ENCODE data around the gene RTP5.

RTP5 gene

GRCh38 chr2:241843321-241844065 is 26.0 kb upstream of the RTP5 start:
- DNase-seq (ENCODE audit: low spot score) = no peak

- no peak for DNase-seq (ENCODE audit: low spot score)
Observed at GRCh38 chr2:241844066-241844728, 25.3 kb upstream of the RTP5 start.

- no peak for DNase-seq (ENCODE audit: low spot score)
Observed at GRCh38 chr2:241844831-241845578, 24.5 kb upstream of the RTP5 start.

GRCh38 chr2:241846406-241846805 is 23.1 kb upstream of the RTP5 start:
- no peak for DNase-seq (ENCODE audit: low spot score)

GRCh38 chr2:241848761-241849615 is 20.5 kb upstream of the RTP5 start:
- no peak for DNase-seq (ENCODE audit: low spot score)

GRCh38 chr2:241849616-241850543 is 19.6 kb upstream of the RTP5 start:
- no peak for DNase-seq (ENCODE audit: low spot score)

GRCh38 chr2:241850544-241851324 is 18.8 kb upstream of the RTP5 start:
- no peak for DNase-seq (ENCODE audit: low spot score)

GRCh38 chr2:241851325-241852115 is 18.0 kb upstream of the RTP5 start:
- DNase-seq (ENCODE audit: low spot score) = no peak

- DNase-seq (ENCODE audit: low spot score) = no peak
Observed at GRCh38 chr2:241852116-241852980, 17.2 kb upstream of the RTP5 start.

- DNase-seq (ENCODE audit: low spot score) = no peak
Observed at GRCh38 chr2:241852981-241853631, 16.4 kb upstream of the RTP5 start.

- no peak for DNase-seq (ENCODE audit: low spot score)
Observed at GRCh38 chr2:241853651-241854341, 15.7 kb upstream of the RTP5 start.

GRCh38 chr2:241854342-241855244 is 14.9 kb upstream of the RTP5 start:
- DNase-seq (ENCODE audit: low spot score) = no peak

- no peak for DNase-seq (ENCODE audit: low spot score)
Observed at GRCh38 chr2:241855245-241855887, 14.2 kb upstream of the RTP5 start.

GRCh38 chr2:241855888-241856422 is 13.6 kb upstream of the RTP5 start:
- no peak for DNase-seq (ENCODE audit: low spot score)

- no peak for DNase-seq (ENCODE audit: low spot score)
Observed at GRCh38 chr2:241857041-241857541, 12.4 kb upstream of the RTP5 start.
